NCI-H2081 treated with DMSO at 0.1 percent for 48 hours (cell line): ENCODE results near the gene OR51A7.
"Not testable (repeated sequence)": the region's sequence is repeated elsewhere in the genome, so short reads cannot be mapped to it uniquely, and the experiment has no call there.

ENCODE experiments used
- DNase-seq: peaks from one replicate; lab custom pipeline; 2025; lab: John Stamatoyannopoulos, UW

Gene OR51A7, protein sequence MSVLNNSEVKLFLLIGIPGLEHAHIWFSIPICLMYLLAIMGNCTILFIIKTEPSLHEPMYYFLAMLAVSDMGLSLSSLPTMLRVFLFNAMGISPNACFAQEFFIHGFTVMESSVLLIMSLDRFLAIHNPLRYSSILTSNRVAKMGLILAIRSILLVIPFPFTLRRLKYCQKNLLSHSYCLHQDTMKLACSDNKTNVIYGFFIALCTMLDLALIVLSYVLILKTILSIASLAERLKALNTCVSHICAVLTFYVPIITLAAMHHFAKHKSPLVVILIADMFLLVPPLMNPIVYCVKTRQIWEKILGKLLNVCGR

DNA sequence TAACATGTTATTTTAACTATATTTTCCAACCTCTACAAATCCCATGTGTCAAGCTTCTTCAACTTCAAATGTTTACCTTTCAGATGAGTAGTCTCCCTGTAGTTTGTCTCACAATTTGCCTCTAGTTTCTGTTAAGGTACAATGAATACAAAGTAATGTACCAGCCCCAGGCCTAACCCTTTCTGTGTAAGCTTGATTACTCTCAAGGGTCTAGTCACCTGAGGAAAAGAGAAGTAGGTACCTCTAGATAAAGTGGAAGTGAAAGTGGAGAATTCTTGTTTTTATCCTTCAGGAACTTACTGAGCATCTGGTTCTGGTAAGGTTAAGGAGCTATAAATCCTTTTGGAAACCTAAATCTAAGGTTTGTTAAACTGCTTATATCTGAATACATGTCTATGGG, at the start of gene OR51A7:
Gene OR51A7 (plus strand): TSS at position 300 of the 400 bp plus-strand sequence. CDS start 3,587 bp downstream, outside the sequence.
- DNase-seq: no peak

DNA sequence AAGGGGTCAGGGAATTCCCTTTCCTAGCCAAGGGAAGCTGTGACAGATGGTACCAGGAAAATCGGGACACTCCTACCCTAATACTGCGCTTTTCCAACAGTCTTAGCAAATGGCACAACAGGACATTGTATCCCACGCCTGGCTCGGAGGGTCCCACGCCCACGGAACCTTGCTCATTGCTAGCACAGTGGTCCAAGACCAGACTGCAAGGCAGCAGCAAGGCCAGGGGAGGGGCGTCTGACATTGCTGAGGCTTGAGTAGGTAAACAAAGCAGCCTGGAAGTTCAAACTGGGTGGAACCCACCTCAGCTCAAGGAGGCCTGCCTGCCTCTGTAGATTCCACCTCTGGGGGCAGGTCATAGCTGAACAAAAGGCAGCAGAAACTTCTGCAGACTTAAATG, 49.3 kb upstream of the OR51A7 start:
- DNase-seq: not testable (repeated sequence)

DNA sequence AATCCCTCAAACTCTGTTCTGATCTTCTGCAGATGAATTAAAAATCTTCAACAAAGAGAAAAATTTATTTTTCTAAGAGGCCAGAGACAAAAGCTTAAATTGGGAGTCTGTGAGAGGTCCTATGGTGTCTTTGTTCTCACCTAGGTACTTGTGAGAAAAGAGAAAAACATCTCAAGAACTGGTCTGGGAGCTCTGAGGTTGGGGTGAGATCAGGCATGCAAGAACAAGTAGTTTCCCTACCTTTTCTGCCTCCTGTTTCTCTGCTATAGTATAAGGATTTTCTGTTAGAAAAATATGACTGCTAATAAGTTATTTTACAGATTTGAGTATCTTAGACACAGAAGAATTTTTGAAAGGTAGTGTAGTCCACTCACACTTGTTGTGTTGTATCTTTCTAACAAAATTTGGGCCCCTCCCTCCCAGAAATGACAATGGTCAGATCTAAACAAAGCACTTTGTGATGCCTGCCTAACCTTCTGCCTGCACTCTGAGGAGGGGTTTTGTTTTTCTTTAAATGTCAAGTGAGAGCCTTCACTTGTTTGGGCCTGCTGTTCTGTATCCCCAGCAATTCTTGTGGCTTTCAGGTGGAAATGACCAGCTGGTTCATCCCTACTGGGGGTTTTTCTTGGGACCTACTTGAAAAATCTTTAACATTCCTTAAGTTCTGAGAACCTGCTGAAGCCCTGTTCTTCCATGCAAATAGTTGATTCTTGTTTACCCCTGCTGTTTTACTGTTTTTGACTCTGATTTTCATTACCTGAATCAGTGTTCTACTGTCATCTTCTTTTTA, 40.9 kb upstream of the OR51A7 start:
- no peak for DNase-seq

DNA sequence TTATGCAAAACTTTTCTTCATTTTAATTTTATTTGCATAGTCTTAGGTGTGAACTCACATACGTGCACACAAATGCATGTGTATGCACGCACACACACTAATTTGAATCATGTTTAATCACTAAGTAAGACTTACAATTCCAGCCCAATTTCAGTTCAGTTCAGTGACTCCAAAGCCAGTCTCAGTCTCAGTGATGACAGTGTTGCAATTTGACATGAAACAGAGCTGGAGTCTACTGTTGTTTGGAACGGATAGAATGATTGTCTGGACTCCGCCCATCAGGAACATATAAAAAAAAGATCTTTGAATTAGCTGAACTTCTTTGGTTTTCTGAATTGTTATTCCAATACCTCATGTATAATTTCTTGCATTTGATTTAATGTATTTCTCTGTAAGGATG, 39.7 kb upstream of the OR51A7 start:
- DNase-seq: no peak

DNA sequence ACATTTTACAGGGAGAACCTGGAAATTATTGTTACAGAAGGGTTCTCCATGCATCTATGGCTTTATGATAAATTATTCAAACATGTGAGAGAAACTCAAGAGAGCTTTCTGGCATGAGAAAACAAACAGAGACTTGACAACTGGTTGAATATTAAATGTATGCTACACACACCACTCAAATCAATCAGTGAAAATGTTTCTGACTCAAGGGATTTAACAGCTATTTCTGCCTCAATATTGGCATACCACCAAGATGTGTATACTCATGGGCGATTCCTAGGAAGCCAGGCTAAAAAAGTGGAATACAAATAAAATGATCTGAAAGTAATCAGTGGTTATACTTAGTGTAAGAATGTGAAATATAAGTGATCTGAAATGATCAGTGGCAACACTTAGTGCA, 37.7 kb upstream of the OR51A7 start:
- no peak for DNase-seq

DNA sequence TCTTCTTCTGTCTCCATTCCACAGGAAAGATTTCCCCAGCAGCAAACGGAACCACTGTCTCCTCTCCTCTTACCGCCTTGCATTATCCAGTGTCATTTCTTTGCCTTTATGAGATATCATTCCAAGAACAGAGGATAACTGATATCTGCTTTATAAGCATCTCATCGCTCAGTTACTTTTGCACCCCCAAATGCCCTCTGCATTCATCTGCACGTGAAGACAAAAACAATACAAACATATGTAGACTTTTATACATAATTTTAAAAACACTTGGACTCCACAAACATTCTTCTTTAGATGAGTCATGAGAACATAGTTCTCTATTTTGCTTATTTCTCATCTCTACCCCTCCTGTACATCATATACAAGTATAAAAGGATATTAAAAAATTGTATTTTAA, 22.4 kb upstream of the OR51A7 start:
- DNase-seq: no peak

DNA sequence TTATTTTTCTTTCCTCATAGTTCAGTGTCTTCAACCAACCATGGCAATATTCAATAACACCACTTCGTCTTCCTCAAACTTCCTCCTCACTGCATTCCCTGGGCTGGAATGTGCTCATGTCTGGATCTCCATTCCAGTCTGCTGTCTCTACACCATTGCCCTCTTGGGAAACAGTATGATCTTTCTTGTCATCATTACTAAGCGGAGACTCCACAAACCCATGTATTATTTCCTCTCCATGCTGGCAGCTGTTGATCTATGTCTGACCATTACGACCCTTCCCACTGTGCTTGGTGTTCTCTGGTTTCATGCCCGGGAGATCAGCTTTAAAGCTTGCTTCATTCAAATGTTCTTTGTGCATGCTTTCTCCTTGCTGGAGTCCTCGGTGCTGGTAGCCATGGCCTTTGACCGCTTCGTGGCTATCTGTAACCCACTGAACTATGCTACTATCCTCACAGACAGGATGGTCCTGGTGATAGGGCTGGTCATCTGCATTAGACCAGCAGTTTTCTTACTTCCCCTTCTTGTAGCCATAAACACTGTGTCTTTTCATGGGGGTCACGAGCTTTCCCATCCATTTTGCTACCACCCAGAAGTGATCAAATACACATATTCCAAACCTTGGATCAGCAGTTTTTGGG, 21.6 kb upstream of the OR51A7 start, which contains the start of gene OR51T1:
Gene OR51T1 (plus strand): TSS at position 41 of the 641 bp plus-strand sequence. CDS start 0 bp downstream, at position 41.
- DNase-seq: no peak

DNA sequence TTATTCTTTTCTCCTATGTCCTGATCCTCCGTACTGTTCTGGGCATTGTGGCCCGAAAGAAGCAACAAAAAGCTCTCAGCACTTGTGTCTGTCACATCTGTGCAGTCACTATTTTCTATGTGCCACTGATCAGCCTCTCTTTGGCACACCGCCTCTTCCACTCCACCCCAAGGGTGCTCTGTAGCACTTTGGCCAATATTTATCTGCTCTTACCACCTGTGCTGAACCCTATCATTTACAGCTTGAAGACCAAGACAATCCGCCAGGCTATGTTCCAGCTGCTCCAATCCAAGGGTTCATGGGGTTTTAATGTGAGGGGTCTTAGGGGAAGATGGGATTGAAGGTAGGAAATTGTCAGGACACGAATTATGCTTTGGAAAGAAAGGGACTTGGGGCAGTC, 21.0 kb upstream of the OR51A7 start:
- DNase-seq: peak; percentile 2

DNA sequence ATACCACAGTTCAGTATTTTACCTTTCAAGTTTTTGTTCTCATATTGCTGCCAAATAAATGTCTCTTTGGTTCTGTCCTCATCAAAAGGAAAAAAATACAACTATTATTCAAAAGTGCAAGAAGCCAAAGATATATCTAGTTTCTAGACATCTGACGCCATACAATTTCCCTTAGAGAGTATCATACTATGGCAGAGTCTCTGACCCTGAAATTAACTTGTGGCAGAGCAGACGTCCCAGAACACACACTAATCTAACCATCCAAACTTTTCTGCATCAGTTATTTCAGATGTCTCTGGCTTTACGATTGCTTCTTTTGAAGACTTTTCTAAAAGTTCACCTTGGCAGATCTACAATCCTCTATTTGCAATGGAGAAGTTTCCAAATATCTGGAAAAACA, 19.2 kb upstream of the OR51A7 start:
- no peak for DNase-seq

DNA sequence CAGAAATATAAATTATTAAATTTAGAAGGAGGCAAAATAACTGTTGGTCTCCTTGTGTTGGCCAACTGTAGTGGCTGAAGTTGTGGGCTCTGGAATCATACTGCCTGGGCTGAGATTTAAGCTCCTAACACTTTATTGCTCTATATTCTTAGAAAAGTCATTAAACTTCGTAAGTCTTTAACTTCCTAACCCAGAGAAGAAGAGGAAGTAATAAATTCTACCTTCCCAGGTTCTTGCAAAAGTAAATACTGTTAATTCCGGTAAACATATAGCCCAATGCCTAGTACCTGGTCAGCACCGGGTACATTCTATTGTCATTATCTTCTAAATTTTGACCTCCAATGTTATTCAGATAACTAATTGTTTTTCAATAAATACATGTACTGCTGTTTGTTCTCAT, 17.4 kb upstream of the OR51A7 start:
- DNase-seq: no peak

DNA sequence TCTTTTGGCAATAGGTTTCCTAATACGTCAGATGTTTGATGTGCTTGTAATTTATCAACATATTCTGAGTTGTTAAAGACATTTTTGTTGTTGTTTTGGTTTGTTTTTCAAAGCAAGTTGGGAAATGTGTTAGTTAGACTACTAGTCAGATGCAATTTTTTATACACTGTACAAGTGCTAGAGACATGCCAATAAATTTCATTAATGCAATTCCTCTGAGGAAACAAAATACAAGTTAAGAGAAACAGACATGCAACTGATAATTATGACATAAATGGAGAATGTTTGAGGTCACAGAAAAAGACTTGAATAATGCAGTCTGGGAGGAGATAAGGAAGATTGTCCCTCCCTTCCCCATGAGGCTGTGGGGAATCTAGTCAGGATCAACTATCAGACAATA, 16.0 kb upstream of the OR51A7 start:
- no peak for DNase-seq

DNA sequence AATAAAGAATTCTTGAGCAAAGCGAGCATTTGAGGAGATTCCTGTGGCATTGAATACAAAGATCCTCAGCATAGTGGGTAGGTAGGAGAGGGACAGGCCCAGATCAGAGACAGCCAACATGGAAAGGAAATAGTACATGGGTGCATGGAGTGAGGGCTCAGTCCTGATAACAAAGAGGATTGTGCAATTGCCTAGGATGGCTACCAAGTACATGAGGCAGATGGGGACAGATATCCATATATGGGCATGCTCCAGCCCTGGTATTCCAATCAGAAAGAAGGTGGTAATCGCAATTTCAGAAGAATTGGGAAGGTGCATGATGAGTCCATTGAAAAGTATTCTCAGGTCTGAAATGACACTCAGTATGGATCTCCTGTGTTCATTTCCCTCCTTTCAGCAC, 13.3 kb upstream of the OR51A7 start:
- no peak for DNase-seq

DNA sequence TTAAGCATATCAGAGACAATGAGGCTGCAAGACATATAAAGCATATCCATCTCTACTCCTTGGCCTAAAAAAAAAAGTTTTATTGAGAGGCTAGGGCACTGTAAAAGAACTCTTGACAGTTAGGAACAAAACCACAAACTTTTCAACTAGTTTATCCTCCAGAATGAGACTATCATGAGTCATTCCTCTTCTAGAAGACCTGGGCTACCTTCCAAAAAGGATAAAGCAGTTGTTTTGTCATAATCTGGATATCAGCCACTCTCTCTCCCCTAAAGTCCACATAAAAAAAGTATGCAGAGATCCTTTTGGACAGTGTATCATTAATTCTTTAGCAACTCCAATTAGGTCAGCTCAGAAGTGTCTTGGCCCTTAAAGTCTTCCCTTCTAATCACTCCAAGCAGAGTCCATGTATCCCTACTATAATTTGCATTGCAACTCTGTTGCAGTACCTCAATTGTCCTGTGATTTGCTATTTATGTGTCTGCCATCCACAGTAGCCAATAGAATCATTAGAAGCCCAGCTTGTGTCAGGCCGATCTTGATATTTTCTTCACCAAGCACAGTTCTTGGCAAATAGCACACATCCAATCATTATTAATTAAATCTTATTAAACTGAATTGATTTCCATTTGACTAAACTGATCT, 11.5 kb upstream of the OR51A7 start:
- DNase-seq: no peak

DNA sequence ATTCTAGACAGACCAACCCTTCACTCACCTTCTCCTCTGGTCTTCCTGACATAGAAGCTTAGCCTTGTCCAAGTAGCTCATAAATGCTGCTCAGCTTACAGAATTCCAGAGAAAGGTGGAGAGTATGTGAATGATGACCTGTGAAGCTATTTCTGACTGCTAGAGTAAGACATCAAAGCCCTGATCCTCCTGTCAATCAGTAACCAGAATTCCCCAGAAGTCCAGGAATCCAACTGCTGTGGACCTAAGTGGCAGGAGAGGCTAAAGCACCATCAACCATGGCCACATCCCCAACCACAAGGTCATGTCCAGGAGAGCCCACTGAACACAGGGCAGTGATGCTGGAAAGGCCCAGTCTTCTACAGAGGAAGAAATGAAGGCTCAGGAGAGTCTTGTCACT, 13.0 kb downstream of the OR51A7 start:
- no peak for DNase-seq

DNA sequence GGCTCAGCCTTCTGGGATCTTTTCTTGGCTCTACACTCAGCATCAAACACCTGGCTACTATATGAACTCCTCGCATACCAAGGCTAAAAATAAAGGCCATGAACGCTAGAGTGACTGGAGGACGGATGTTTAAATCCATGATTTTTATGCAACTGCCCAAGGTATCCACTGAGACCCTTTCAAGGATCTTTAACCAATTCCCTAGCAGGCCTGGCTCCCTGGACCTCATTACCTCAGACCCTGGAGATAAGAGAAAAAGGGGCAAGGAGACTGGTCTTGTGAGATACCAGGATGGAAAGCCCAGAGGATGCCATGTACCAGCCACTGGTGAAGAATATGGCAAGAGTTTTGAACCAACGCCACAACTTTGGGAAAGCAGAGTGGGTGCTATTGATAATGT, 15.7 kb downstream of the OR51A7 start, which contains the start of gene OR51G2:
Gene OR51G2 (minus strand): TSS at position 101 of the 400 bp plus-strand sequence. CDS start 3,687 bp downstream, outside the sequence.
- no peak for DNase-seq

DNA sequence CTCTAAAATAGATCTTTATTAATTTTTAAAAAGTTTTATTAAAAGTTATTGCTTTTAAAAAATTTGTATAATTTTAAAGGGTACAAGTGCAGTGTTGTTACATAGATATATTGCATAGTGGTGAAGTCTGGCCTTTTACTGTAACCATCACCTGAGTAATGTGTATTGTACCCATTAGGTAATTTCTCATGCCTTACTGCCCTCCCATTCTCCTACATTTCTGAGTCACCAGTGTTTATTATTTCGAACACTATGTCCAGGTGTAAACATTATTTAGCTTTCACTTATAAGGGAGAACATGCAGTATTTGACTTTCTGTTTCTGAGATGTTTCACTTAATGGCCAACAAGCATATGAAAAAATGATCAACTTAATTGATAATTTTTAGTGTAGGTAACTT, 18.2 kb downstream of the OR51A7 start:
- no peak for DNase-seq

DNA sequence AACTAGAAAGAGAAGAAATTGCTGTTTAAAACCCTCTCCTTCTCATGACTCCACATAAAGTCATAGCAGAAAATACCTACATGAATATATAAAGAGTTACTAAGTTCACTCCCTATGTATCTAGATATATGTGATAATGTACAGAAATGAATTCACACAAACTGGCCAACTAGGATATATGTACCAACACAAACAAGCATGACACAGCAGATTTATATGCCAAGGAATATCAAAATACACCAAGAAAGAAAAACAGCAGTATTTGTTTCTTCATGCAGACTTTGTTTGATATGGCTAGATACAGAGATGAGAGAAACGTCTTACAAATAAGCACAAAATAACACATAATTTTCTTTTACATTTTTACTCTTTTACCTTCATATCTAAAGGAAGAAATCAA, 18.7 kb downstream of the OR51A7 start:
- no peak for DNase-seq

DNA sequence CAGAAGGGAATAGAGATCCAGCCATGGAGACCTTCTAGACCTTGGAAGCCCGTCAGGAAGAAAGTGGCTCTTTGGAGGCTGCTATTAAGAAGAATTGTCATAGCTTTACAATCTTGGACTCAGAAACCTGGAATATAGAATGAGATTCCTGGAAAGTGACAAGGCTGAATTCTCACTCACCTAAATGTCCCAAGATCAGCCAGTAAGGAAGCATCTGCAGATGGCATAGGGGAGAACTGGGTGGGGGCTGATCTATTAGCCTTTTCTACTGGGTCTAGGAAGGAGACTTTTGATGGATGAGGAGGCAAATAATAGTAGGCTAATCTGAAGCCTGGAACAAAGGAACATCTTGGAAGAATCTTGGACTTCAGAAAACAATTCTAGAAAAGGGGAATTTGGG, 20.7 kb downstream of the OR51A7 start, which contains the start of gene OR51G1:
Gene OR51G1 (minus strand): TSS at position 101 of the 400 bp plus-strand sequence. CDS start 0 bp downstream, at position 101.
- no peak for DNase-seq

DNA sequence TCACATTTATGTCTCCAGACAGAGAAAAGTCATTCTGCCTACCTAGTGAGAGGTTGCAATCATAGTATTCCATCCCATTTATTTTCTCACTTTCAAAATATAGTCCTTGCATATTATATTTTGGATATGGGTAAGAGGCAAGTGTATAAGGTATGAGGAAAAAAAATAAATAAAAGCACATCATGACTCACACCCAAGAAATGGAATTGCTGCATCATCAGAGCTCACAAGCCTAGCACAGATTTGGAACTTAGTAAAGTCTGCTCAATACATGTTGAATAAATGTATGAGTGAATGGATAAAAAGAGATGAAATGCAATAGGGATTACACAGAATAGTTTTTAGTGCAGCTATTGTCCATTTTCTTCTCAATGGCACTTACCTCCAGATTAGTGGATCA, 23.0 kb downstream of the OR51A7 start:
- no peak for DNase-seq

DNA sequence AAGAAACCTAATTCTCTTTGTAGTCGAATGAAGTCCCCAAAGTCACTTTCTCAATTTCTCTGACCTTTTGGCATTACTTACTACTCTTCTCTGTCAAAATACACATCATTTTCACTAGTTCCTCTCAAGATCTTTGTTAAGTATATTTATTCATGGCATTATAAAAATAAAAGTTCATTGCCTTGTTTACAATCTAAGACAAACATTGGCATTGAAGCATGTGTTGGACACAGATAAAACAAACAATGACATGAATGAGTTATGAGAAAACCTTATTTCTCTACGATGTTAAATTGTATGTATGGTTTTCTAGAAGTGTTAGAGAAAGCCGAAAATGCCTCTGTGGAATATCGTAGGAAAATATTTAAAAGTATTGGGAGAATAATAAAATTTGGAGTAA, 29.2 kb downstream of the OR51A7 start:
- DNase-seq: no peak

DNA sequence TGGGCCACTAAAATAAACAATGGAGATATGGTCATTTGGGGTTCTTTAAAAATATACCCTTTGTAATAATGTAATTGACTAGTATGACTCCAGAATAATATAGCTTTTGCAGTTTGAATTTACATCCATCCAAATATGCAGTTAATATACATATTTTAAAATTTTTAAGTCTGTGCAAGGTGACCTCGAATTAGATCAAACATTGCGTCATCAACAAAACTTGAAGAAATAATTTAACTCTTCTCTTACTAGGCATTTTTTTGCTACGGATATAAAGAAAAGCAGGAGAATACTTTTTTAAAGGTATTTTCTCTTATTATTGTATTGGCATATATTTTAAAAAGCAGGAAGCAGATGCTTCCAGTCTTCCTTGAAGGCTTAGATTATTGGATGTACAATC, 33.2 kb downstream of the OR51A7 start:
- no peak for DNase-seq

DNA sequence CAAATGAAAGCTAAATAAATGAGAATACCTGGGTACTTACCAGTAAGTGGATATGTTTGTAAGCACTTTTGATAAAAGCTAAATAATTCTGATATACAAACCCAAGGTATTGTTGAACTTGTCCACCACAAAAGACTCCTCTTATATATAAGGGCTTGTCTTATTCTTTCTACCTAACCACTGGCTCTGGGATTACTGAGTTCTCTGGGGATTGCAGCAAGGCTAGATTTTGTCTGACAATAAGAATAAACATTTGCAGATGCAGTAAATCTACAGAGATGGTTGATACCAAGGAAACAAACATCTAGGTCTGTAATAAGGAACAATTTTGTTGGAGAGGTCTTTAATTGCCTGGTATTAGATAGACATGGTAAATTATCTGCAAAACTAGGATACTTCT, 43.9 kb downstream of the OR51A7 start, which contains the start of gene OR51A4:
Gene OR51A4 (minus strand): TSS at position 101 of the 400 bp plus-strand sequence. CDS start 505 bp downstream, outside the sequence.
- DNase-seq: no peak
